ENCODE measurements around the gene JMJD6. TPM values are rescaled to one million over a fixed set of nuclear protein-coding genes. Genes with fewer than 3 reads are reported as not detected.

JMJD6 gene
- total RNA-seq, 2 experiments from 2014 or later, result 39.9 to 71.2 TPM

GRCh38 chr17:76686538-76687297 is 39.7 kb downstream of the JMJD6 start:
- POLR2A ChIA-PET, result no interaction called here
- Histone ChIP-seq H3K27ac (ENCODE audit: low read depth, low read length, poor library complexity, severe bottlenecking) (no peak overlapping the region), H3K36me3 (ENCODE audit: insufficient read depth, low read length) (no peaks in the 10 kb centered on the region), H3K4me2 (ENCODE audit: low read length) (no peak overlapping the region), H4K20me1 (ENCODE audit: insufficient read depth, low read length) (no peaks in the 10 kb centered on the region), H3K9me2 (ENCODE audit: insufficient read depth, low read length) (no peaks in the 10 kb centered on the region), H3K79me2 (ENCODE audit: insufficient read depth, low read depth, low read length) (no peaks in the 10 kb centered on the region), H3K9me3 (ENCODE audit: low read length) (no peaks in the 10 kb centered on the region), H3K4me3 (ENCODE audit: low read depth, low read length, poor library complexity, severe bottlenecking) (no peak overlapping the region), H2AFZ (ENCODE audit: low read length) (no peak overlapping the region), H3K4me1 (ENCODE audit: insufficient read depth, low read length, poor library complexity, severe bottlenecking) (no peaks in the 10 kb centered on the region)
- CTCF ChIA-PET (ENCODE audit: unreplicated experiment), result interaction anchor here (0.6 kb wide), 1 partner anchor 15 kb away, joined by 3 read pairs; no protein-coding TSS in a partner anchor
- DNase-seq (ENCODE audit: low spot score), result no peak
- TF ChIP-seq CTCF (conservative IDR thresholded peaks at IDR 0.05; ENCODE audit: low read length), result no peak
- no peak for TF ChIP-seq EZH2phosphoT487 (IDR thresholded peaks at IDR 0.05; ENCODE audit: borderline replicate concordance, low read depth, low read length)
- intact Hi-C loops (cut with micrococcal nuclease; ENCODE audit: unreplicated experiment), result no loop called here
- BruUV-seq (replicated peaks), result no TSS peak

- CTCF ChIA-PET (ENCODE audit: unreplicated experiment), result no interaction called here
- Histone ChIP-seq H3K4me1 (ENCODE audit: insufficient read depth, low read length, poor library complexity, severe bottlenecking) (no peaks in the 10 kb centered on the region), H3K4me3 (ENCODE audit: low read depth, low read length, poor library complexity, severe bottlenecking) (no peak overlapping the region), H3K4me2 (ENCODE audit: low read length) (no peak overlapping the region), H3K9me2 (ENCODE audit: insufficient read depth, low read length) (no peaks in the 10 kb centered on the region), H3K27ac (ENCODE audit: low read depth, low read length, poor library complexity, severe bottlenecking) (no peak overlapping the region), H3K9me3 (ENCODE audit: low read length) (no peaks in the 10 kb centered on the region), H3K36me3 (ENCODE audit: insufficient read depth, low read length) (no peaks in the 10 kb centered on the region), H2AFZ (ENCODE audit: low read length) (no peak overlapping the region), H4K20me1 (ENCODE audit: insufficient read depth, low read length) (no peaks in the 10 kb centered on the region), H3K79me2 (ENCODE audit: insufficient read depth, low read depth, low read length) (no peaks in the 10 kb centered on the region)
- BruUV-seq (replicated peaks), result no TSS peak
- no peak for DNase-seq (ENCODE audit: low spot score)
- no peak for TF ChIP-seq CTCF (conservative IDR thresholded peaks at IDR 0.05; ENCODE audit: low read length)
- intact Hi-C loops (cut with micrococcal nuclease; ENCODE audit: unreplicated experiment), result no loop called here
- POLR2A ChIA-PET, result interaction anchor here (0.6 kb wide), 1 partner anchor 182 kb away, joined by 5 read pairs; no protein-coding TSS in a partner anchor
These were observed 40.6 kb downstream of the JMJD6 start for GRCh38 chr17:76685846-76686245.

GRCh38 chr17:76685366-76685765 is 41.0 kb downstream of the JMJD6 start:
- no peaks in the 10 kb centered on the region for H3K79me2 ChIP-seq (ENCODE audit: insufficient read depth, low read depth, low read length)
- no peak overlapping the region for H3K27ac ChIP-seq (ENCODE audit: low read depth, low read length, poor library complexity, severe bottlenecking)
- DNase-seq (ENCODE audit: low spot score), result no peak
- no peak overlapping the region for H3K4me2 ChIP-seq (ENCODE audit: low read length)
- no peaks in the 10 kb centered on the region for H3K4me1 ChIP-seq (ENCODE audit: insufficient read depth, low read length, poor library complexity, severe bottlenecking)
- no TSS peak for BruUV-seq (replicated peaks)
- intact Hi-C loops (cut with micrococcal nuclease; ENCODE audit: unreplicated experiment), result no loop called here
- H4K20me1 ChIP-seq (ENCODE audit: insufficient read depth, low read length), result no peaks in the 10 kb centered on the region
- POLR2A ChIA-PET, result interaction anchor here (0.6 kb wide), 1 partner anchor 181 kb away, joined by 5 read pairs; no protein-coding TSS in a partner anchor
- TF ChIP-seq CTCF (conservative IDR thresholded peaks at IDR 0.05; ENCODE audit: low read length) (no peak), EZH2phosphoT487 (IDR thresholded peaks at IDR 0.05; ENCODE audit: borderline replicate concordance, low read depth, low read length) (no peak)
- no peaks in the 10 kb centered on the region for H3K9me2 ChIP-seq (ENCODE audit: insufficient read depth, low read length)
- CTCF ChIA-PET (ENCODE audit: unreplicated experiment), result no interaction called here
- H2AFZ ChIP-seq (ENCODE audit: low read length), result no peak overlapping the region
- H3K4me3 ChIP-seq (ENCODE audit: low read depth, low read length, poor library complexity, severe bottlenecking), result no peak overlapping the region
- no peaks in the 10 kb centered on the region for H3K36me3 ChIP-seq (ENCODE audit: insufficient read depth, low read length)
- H3K9me3 ChIP-seq (ENCODE audit: low read length), result no peaks in the 10 kb centered on the region
